Measurements from ENCODE around the gene LCN15.
A peak's percentile ranks its signal among the peaks of the same experiment; 100 is the strongest.

The LCN15 gene

DNA sequence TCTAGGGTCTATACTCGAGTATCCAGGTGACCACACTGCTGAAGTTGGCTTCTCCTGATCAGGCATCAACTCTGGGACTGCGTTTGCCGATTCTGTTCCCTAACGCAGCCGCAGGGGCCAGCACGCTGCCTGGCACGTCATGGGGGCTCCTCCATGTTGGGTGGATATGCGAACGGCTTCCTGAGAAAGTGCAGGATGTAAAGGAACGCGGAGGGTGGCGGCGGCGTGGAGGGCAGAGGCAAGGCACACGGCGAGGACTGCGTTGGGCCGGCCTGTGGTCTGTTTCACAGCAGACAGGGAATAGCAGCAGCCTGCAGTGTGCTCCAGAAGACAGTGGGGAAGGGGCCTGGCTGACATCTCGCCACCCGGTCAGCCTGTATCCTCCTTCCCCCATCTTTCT lies 25.4 kb downstream of the LCN15 start:
- DNase-seq = no peak

DNA sequence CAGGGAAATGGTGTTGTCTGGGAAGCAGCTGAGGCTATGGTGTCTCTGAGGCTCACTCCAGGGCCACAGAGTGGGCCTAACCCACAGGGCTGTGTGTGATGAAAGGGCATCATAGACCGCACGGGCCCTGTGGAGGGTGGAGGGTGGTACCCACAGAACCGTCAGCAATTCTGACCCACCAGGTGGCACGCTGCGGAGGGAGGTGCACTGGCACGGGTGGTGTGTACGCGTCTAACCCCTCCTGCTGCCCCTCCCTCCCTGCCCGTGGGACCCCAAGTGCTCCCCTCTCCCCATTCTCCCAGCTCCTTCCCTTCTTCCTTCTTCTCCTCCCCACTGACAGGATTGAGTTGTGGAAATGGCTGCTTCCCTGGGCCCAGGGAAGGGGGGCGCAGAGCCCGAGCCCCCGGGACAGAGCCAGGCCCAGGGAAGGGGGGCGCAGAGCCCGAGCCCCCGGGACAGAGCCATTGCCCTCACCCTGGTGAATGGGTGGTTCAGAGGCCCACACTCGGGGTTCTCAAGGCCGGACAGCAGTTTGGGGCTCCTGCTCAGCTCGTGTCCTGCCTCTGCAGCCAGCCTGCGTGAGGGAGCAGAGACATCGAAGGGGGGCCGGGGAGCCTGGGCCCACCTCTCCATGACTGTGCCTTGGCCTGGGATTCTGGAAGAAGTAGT lies 28.4 kb downstream of the LCN15 start:
- DNase-seq = no peak

DNA sequence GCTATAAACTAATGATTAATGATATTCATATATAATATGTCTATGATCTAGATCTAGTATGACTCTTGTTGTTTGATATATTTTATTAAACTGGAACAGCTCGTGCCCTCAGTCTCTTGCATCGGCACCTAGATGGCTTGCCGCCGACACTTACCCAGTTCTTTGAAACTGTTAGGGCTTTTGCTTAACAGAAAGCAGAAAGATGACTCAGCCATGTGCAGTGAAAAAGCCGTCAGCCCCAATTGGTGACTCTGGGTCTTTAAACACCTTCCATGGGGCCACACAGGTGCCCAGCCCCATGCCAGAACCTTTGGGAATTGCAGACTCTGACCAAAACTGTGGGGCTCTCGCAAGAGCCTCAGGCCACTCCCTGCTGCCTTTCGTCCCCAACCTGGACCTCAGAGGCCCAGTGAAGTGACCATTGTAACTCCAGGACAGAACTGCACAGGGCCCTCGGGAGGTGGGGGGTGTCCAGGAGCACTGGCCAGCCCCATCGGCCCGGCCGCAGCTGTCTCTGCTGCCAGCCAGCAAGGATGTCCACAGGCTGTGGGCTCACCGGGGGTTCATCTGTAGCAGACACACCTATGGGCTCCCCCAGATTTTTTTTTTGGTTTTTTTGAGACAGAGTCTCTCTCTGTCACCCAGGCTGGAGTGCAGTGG lies 29.4 kb downstream of the LCN15 start:
- no peak for DNase-seq

DNA sequence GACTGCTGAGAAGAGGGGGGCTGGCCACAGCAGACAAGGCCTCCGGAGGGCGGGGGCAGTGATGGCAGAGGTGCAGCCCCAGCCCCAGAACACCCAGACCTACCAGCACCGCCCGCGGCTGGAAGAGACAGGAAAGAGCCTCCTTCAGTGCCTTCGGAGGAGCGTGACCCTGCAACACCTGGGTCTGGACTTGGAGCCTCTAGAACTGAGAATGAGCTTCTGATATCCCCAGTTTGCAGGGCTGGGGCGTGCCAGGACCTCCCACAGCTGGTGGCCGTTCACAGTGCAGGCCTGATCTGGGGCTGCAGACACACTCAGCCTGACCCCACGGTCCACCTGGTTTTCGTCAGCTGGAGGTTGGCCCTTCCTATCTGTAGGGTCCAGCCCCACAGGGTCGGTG lies 30.7 kb downstream of the LCN15 start:
- DNase-seq = no peak

DNA sequence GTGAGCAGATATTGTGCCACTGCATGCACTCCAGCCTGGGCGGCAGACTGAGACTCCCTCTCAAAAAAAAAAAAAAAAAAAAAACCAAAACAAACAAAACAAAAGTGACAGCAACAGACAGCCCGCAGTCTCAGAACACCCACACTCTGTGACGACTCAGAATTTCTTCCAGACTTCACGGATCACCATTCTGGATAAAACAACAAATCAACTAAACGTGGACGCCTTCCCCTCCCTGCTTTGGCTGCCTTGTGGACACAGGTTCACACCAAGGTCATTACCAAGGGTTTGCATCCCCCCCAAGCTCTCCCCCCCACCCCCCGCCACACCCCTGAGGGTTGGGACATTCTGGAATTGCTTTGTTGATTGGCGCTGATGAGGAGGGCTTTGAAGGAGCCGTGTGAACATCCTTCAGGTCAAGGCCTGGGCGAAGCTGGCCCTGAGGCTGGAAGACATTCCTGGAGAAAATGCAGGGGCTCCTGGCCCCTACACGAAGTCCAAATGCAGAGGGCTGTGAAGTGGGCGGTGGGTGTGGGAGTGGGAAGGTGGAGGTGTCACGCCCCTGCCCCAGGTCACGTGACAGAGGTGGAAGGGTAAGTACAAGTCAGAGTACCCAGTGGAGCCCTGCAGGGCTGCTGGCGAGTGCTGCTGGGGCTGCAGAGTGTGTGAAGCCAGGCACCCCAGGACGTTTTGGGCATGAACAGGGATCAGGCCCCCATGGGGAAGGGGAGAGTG lies 31.7 kb downstream of the LCN15 start:
- DNase-seq = no peak

DNA sequence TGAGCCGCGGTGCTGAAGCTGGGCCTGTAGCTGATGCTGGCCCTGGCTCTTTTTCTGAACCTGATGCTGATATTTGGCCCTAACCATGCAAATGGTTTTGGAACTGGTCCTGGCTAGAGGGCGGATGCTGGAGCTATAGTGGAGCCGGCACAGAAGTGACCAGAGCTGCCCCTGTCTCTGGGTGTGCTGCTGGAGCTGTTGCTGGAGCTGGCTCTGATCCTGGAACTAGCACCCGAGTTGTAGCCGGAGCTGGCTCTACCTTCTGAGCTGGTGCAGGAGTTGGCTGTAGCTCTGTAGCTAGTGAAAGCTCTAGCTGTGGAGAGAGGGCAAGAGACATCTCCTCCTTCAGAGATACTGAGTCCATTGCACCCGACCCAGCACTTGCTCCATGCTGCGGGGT lies 34.4 kb downstream of the LCN15 start:
- no peak for DNase-seq

DNA sequence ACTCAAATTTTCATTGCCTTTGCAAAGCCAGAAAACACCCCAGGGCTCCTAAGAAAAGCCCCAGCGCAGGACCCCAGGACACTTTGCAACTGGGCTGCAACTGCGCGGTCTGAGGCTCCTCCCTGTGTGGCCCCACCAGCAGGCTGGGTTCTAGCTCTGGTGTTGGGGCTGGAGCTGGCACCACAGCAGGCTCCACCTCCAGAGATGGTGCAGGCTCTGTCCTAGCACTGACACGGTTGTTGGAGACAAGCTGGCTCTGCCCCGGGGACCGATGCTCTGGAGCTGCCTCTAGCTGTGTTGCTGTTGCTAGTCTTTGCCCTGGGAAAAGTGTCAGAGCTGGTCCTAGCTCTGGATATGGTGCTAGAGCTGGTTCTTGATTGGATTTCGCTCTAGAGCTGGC lies 35.2 kb downstream of the LCN15 start:
- DNase-seq = no peak

DNA sequence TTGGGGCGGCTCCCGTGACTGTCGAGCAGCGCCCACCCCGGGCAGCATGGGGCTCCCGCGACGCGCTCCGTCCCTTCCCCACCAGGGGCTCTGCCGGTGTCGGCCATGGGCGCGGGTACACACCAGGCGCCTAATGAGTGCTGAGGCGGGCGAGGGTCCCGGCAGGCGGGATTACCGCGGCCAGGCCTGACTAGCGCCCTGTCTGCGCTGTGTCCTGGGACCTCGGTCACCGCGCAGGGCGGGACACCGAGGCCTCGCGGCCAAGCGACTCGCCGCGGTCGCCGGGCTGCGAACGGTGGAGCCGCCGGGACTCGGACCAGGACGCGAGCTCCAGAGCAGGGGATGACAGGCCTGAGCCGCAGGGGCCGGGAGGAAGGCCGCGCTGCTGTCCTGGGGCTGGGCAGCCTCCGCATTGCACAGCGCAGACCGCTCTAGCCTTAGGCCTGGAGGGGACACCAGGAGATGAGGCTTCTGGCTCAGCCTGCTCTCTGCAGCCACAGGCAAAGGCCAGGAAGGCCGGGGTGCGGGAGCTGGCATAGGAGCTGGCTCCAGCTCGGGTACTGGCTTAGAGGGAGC lies 35.7 kb downstream of the LCN15 start:
- DNase-seq = no peak

DNA sequence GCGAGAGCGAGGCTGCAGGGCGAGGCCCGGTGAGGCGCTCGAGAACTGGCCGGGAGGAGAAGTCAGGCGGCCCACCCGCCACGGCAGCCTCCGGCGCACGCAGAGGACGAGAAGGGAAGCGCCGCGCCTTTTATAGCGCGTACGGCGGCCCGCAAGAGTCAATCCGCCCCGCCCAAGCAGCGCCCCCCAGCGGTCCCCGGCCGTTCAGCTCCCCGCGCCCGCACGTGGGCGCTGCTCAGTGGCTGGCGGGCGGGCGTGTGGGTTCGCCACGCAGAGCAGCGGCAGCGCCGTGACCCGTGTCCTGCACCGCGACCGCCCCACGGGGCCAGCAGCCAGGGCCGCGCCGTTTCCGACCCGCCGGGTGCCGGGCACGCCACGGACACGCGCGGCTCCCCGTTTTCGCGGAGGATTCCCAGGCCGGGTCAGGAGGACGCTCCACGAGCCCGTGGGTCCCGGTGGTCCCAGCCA lies 36.2 kb downstream of the LCN15 start:
- peak; percentile 93 to 94 for DNase-seq

DNA sequence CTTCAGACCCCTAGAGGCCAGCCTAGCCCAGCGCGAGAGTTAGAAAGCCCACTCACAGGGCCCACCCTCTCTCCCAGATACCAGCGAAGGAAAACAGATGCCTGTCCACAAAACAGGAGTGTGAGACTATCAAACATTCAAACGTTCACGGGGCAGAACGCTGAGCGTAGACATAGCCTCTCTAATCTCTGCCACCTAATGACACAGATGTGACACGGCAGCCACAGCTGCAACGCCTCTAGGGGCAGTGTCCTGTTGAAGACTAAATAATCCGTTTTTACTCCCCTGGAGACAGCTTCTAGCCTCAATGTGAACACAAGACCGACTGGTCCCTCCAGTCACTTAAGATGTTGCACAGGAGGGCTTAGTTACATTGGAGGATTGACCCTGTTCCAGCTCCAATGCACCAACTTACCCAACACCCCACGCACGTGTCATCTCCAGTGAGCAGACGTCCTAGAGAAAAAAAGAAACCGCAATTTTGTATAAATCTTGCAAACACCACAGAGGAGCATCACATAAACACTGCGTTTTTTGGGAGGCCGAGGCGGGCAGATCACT lies 37.6 kb downstream of the LCN15 start:
- peak in 1 of 2 donors; percentile 32 for DNase-seq

DNA sequence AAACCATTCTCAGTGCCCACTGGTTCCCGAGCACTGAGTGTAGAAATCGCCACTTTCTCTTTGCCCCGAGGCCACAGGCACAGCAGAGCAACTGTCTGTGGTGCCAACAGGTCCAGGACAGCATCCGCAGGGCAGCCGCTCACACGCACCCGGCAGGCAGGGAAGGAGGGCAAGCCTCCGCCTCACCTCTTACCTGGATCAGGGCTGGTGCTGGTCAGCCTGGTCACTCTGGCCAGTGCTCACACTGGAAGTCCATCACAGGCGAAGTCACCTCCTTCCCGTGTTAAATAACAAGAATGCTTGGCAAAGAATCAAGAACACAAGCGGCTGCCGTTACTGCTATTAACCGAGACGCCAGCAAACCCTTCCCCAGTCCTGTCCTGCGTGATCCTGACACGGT lies 38.2 kb downstream of the LCN15 start:
- DNase-seq = no peak

DNA sequence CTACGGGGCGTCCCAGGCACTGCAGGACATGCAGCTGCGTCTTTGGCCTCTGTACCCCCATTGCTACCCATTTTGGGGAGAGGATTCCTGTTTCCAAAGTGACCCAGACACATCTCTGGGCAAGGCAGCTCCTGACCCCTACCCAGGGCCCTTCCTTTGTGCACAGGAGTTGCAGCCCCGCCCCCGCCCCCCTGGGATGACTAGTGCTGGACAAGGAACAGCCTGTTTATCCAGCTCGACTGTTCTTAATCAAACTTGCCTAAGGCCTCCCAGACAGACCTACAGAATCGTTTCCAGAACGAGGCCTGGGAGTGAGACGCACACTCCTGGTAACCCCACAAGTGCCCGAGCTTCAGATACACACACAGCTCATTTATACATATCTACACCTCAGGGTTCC lies 38.7 kb downstream of the LCN15 start:
- no peak for DNase-seq

DNA sequence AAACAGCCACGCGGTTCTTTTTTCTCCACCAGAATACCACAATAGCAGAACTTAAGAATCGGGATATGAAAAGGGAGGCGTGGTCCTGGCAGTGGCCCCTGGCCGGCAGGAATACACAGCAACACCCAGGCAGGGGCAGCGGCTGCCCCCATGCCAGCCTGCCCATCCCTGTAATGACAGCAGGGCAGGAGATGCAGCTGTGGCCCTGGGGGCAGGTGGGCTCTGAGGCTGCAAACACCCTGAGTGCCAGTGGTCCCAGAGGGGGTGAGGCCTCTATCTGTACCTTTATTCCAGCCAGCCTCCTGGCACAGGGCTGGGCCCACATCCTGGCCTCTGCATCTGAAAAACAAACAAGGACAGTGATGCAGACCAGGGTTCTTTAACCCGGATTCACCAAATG lies 39.5 kb downstream of the LCN15 start:
- no peak for DNase-seq

DNA sequence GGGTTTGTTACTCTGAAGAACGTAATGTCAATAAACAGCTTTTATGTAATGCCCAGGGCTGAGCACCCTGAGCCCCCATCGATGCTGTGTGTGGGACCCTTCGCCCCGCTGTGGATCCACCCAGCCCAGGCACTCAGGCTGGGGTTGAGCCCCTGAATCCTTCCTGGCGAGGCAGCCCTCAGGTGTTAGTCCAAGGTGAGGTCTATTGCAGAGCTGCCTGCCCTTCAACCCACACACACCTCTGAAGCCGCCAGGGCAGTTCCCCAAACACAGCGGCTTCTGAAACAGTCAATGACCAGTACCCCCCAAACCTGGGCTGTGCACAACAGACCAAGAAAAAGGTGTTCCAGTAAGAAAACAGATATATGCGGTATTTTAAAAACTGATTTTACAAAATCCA lies 40.3 kb downstream of the LCN15 start:
- no peak for DNase-seq

DNA sequence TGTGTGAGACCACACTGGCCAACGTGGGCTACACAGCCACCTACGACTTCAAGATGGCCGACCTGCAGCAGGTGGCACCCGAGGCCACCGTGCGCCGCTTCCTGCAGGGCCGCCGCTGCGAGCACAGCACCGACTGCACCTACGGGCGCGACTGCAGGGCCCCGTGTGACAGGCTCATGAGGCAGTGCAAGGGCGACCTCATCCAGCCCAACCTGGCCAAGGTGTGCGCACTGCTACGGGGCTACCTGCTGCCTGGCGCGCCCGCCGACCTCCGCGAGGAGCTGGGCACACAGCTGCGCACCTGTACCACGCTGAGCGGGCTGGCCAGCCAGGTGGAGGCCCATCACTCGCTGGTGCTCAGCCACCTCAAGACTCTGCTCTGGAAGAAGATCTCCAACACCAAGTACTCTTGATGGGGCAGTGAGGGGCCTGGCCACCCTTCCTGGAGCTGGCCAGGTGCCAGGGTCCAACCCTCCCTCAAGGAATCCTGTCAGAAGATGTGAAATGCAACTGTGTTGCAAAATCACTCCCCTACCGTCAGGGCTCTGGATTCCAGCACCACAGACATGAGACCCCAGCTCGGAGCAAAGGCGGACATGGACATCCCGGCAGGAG lies 40.8 kb downstream of the LCN15 start:
- DNase-seq = no peak

DNA sequence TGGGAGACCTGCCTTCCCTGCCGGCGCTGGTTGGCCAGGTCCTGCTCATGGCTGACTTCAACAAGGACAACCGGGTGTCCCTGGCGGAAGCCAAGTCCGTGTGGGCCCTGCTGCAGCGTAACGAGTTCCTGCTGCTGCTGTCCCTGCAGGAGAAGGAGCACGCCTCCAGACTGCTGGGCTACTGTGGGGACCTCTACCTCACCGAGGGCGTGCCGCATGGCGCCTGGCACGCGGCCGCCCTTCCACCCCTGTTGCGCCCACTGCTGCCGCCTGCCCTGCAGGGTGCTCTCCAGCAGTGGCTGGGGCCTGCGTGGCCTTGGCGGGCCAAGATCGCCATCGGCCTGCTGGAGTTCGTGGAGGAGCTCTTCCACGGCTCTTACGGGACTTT lies 41.4 kb downstream of the LCN15 start:
- DNase-seq = no peak

DNA sequence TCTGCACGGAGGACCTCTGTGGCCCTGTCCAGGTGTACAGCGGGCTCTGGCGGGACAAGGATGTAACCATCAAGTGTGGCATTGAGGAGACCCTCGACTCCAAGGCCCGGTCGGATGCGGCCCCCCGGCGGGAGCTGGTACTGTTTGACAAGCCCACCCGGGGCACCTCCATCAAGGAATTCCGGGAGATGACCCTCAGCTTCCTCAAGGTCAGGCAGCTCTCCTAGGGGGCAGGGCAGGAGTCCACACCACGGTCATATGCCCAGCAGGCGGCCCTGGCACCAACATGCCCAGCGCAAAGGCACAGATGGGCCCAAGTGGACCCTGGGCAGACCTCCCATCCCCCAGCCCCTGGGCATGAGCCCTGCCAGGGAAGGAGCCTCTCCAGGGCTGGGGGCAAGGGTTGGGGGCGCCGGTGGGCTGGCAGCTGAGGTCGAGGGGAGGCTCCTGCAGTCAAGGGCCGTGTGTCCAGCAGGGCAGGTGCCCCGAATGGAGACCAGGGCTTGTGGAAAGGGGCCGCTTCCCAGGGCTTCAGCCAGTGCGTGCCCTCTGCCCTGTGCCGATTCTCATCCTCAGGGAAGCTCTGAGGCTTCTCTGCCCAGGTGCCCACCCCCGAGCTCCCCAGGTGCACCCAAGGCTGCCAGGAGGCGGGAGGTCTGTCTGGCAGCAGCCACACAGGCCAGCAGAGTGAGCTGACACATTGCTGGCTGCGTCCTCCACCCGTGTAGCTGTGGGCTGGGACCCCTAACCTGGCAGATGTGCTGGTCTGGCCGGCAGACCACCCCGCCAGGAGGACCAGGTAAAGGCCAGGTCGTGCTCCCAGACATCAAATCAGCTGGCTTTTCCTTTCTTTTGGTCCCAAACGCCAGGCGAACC lies 42.0 kb downstream of the LCN15 start:
- no peak for DNase-seq

DNA sequence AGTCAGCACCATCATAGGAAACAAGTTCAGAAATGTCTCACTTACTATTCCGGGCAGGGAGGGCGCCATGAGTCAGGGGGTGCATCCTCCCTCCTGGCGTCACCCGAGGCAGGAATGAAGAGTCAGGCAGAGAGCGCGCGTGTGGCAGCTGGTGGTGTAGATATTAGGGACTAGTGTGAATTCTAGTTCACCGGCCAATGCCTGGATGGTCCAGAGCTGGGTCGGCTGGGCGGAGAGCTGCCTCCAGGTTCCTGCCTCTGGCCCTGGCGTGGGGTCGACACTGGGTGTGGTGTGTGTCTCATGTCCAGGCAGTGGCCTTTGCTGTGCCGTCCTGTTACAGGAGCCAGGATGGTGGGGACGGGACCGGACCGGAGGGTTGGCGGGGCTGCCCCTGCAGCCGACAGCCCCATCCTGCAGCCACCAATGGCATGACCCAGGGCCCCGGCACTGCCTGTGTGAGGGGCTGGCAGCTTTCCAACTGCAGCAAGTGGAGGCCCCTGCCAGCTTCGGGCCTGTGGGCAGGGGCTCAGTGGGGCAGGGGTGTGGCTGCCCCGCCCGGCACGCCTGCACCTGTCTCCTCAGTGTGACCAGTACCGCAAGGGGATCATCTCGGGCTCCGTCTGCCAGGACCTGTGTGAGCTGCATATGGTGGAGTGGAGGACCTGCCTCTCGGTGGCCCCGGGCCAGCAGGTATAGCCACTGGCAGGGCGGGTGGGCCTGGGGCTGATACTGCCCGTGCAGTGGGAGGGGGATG lies 42.8 kb downstream of the LCN15 start:
- no peak for DNase-seq

DNA sequence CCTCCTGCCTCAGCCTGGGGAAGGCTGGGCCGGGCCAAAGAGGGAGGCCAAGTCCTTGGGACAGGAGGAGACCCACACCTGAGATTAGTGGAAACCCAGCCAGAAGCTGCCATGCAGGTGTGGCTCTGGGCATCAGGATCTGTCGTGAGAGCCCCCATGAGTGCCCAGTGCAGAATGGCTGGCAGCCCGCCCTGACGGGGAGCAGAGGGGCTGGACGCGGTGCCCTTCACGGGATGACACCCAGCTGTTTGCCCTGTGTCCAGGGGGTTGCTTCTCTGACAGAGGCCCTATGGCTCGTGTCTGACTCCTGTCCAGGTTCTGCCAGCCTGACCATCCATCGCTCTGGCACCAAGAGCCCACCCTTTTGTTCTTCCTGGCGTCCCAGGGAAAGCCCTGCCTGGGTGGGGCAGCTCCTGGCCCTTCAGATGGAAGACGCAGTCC lies 43.4 kb downstream of the LCN15 start:
- no peak for DNase-seq

DNA sequence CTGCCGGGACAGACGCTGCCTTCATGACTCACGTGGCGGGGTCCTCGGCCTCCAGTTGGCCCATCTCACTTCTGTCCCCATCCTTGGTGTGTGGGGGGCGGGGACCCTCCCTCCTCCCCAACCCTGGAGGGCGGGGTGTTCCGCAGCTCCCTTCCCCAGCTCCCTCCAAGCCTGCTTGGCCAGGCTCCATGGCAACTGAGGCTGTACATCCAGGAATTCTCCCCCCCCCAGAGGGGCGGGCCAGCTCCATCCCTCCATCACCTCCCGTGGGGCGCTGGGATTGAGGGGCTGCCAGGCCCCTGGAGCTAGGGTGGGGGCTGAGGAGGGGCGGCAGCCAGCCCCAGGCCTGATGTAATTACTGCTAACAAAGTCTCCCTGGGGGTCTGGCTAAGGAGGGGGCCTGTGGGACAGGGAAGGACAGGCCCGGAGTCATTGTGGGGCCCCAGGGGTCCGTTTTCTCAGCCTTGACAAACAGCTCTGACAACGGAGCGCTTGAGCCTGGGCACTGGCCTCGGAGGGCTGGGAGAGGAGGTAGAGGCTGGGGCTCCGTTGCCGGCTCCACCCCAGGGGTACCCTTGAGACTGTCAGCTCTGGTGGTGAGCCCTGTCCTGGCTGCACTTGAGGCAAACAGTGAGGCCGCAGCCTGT lies 43.9 kb downstream of the LCN15 start:
- DNase-seq = no peak
